Measurements from ENCODE around the gene IFFO2. TPM values are rescaled to one million over a fixed set of nuclear protein-coding genes. Genes with fewer than 3 reads are reported as not detected.

The IFFO2 gene
- total RNA-seq, 1 donor from 2014 or later, result 34.4 TPM

GRCh38 chr1:18938707-18939070 is 17.8 kb downstream of the IFFO2 start:
- DNase-seq (ENCODE audit: extremely low read depth, low read depth, low spot score), result no peak

- DNase-seq (ENCODE audit: extremely low read depth, low read depth, low spot score), result no peak
Measured at GRCh38 chr1:18938008-18938706, 18.3 kb downstream of the IFFO2 start.

DNA sequence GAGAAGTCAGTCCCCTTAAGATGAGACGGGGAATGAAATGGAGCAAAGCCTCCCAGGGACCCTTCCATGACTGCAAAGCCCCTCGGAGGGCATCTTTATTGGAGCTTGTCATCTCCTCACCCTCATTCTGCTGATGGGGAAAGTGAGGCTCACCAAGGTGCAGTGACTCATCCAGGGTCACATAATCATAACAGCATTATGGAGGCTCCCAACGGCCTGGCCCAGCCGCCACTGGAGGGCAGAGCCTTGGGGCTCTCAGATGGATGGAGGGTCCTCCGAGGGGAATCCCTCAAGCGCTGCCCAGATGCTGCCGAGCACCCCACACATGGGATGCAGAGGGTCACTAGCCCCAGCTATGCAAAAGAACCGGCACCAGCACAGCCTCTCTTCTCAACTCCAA is 18.9 kb downstream of the IFFO2 start:
- DNase-seq (ENCODE audit: extremely low read depth, low read depth, low spot score), result no peak

GRCh38 chr1:18936814-18937481 is 19.5 kb downstream of the IFFO2 start:
- DNase-seq (ENCODE audit: extremely low read depth, low read depth, low spot score), result no peak

GRCh38 chr1:18936471-18936813 is 20.0 kb downstream of the IFFO2 start:
- DNase-seq (ENCODE audit: extremely low read depth, low read depth, low spot score), result no peak

GRCh38 chr1:18934205-18935000 is 22.1 kb downstream of the IFFO2 start:
- DNase-seq (ENCODE audit: extremely low read depth, low read depth, low spot score), result no peak

- DNase-seq (ENCODE audit: extremely low read depth, low read depth, low spot score), result no peak
Measured at GRCh38 chr1:18932879-18933278, 23.6 kb downstream of the IFFO2 start.

DNA sequence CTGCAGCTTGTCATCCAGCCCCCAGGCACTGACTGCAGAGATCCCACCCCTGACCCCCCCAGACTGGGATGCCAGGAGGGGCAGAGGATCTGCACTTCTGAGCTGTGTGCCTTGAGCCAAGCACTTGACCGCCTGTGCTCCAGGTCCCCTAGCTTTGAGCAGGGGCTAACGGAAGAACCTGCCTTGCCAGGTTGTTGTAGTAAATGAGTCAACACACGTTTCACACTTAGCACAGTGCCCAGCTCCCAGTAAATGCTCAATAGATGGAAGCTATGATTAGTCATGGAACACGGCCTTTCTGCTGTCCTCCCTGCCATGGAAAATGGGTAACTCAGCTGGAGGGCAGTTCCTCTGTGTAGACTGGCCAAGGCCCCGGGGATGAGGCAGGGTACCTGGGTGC is 24.1 kb downstream of the IFFO2 start:
- DNase-seq (ENCODE audit: extremely low read depth, low read depth, low spot score), result no peak

DNA sequence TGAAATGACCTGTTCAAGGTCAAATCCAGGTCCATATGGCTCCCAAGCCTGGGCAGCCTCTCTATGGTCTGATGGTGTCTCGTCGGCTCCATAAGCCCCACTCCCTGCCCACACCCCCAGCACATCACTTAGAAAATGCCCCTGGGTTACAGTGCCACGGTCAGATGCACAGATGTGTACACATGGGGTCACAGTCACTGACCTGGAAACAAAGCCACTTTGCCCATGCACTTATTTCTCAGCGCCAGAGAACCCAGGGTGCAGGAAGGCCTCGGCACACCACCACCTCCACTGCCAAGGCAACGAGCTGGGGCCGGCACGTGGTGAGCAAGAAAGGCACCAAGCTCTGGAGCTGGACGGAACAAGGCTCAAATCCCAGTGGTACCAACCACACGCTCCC is 24.7 kb downstream of the IFFO2 start:
- no peak for DNase-seq (ENCODE audit: extremely low read depth, low read depth, low spot score)

DNA sequence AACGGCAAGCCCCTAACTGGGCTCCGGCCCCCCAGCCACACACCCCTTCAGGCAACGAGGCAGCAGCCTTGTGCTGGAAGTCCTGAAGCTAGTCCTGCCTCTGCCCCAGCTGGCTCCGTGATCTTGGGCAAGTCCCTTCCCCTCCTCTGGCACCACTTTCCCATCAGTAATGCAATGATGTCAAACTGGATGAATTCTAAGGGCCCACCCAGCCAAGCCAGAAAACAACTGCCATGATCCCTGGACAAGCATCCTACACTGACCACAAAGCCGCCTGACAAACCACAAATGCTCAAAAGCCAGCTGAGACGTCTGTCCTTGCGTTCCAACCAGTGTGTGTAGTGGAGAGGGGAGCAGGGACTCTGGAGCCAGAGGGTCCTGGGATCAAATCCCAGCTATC is 26.8 kb downstream of the IFFO2 start:
- no peak for DNase-seq (ENCODE audit: extremely low read depth, low read depth, low spot score)

- DNase-seq (ENCODE audit: extremely low read depth, low read depth, low spot score), result no peak
Measured at GRCh38 chr1:18928985-18929384, 27.5 kb downstream of the IFFO2 start.

DNA sequence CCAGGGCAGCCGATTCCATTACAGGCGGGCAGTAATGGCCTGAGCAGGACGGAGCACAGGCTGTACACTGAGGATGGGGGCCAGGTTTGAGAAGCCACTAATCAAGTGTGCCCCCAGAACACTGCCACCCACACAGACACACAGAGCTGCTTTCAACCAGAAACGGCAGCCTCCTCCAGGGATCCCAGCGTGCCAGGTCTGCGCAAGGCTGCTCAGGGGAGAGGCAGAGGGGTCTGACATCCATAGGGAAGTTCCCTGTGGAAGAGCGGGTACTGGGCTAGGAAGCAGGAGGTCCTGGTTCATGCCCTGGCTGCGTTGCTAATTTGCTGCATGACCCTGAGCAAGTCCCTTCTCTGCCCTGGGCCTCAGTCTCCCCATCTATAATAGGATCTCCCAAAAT is 28.1 kb downstream of the IFFO2 start:
- no peak for DNase-seq (ENCODE audit: extremely low read depth, low read depth, low spot score)

DNA sequence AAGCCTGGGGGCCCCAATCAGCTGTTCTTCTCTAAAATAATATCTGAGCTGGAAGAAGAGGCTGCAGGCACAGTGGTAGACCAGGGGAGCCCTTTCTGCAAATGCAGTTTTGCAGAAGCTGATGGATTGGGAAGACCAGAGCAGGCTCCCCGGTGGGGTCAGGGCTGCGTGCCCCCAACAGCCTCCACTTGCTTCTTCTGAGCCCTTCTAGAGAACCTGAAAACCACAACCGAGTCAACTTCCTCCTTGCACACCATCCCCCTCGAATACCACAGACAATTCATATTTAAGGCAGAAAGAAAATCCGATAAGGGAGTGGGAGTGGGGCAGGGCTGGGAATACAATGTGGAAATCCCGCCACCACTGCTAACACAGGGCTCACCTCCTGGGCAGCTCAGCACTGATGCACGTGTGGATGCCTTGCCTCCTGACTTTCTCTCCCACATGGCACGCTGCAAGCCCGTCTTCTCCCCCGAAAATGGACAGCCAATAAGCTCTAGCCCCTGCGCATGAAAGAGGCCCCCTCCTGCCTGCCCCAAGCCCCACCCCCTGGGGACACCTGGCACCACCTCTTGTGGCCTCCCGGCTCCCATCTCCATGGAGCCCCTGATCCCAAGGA is 28.7 kb downstream of the IFFO2 start:
- no peak for DNase-seq (ENCODE audit: extremely low read depth, low read depth, low spot score)

DNA sequence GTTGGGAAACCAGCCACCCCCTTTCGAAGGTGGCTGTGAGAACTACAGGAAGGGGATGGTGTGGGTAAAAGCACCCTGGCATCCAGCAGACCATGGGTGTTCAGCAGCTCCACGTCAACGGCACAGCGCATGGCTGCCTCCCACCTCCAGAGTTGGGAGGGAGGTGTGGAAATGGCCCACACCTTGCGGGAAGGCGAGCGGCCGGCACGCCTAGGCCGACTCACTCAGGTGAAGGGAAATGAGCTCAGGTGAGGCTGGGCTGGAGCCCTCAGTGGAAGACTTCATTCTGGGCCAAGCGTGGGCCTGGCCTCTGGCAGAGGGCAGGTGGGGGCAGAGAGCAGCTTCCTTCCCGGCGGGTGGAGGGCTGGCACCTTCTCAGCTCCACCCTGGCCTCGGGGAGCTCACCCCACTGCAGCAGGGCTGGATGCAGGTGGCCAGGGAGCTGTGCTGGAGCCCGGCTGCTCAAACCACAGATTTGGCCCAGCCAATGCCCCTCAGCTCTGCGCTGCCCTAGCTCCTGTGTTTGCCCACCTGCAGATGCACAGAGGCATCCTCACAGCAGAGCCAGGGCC is 29.3 kb downstream of the IFFO2 start:
- DNase-seq (ENCODE audit: extremely low read depth, low read depth, low spot score), result no peak

DNA sequence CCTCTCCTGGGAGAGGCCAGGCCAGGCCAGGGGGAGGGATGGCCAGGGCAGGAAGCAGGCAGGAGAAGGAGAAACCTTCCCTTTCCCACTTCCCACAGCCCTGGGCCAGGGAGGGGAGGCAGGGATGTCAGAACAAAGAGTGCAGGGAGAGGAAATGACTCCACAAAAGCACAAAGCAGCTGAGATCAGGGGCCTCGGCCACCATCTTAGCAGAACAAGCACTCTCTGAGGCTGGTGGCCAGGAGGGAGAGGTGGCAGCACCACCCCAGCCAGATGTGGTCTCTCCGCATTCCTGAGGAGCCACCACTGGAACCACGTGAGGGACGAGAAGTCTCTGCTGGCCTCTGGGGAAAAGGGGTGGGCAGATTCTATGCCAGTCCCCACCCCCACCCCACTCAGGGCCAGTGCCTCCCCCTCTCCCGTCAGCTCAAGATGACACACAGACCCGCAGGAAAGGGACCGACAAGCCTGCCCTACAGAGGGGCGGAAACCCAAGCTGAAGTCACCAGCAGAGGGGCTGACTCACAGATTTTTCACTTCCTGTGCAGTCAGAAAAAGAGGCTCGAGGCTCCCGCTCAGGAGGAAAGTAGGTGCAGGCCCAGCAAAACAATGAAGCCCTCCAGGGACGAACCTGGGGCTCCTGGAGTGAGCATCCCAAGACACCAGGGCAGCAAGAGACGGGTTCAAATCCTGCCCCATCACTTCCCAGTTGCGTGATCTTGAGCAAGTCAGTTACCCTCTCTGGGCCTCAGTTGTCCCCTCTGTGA is 30.0 kb downstream of the IFFO2 start:
- DNase-seq (ENCODE audit: extremely low read depth, low read depth, low spot score), result peak; percentile 86

- no peak for DNase-seq (ENCODE audit: extremely low read depth, low read depth, low spot score)
Measured at GRCh38 chr1:18925279-18925678, 31.2 kb downstream of the IFFO2 start.

- no peak for DNase-seq (ENCODE audit: extremely low read depth, low read depth, low spot score)
Measured at GRCh38 chr1:18924221-18924691, 32.2 kb downstream of the IFFO2 start.

GRCh38 chr1:18923756-18924211 is 32.7 kb downstream of the IFFO2 start:
- no peak for DNase-seq (ENCODE audit: extremely low read depth, low read depth, low spot score)

GRCh38 chr1:18922848-18923755 is 33.4 kb downstream of the IFFO2 start:
- no peak for DNase-seq (ENCODE audit: extremely low read depth, low read depth, low spot score)

Measured in glomerular endothelial cell (primary cell).